Prostate gland (tissue), 2 donors: ENCODE results near the gene TEAD2. TPM values are rescaled to one million over a fixed set of nuclear protein-coding genes. Genes with fewer than 3 reads are reported as not detected.
"Not testable (repeated sequence)": the region's sequence is repeated elsewhere in the genome, so short reads cannot be mapped to it uniquely, and the experiment has no call there.

Experiments used
- DNase-seq: peaks from one replicate; pipeline ENCODE4 v3.0.0-alpha.2; 2019; ENCODE audit warnings: low spot score
- H3K27ac ChIP-seq, 2 donors: fragments of 200-600 bp; sonication (generic); 2 replicates each; pipeline ENCODE4 v1.5.1; 2017 to 2019
- H3K27me3 ChIP-seq: fragments of 200-600 bp; sonication (generic); replicated peaks from 2 replicates; pipeline ENCODE4 v1.5.1; 2019; ENCODE audit not compliant: insufficient read depth
- H3K36me3 ChIP-seq, 2 donors: fragments of 200-600 bp; sonication (generic); 1 replicate in 1 of 2; 2 replicates in 1 of 2; pipeline versions ENCODE4 v1.5.1 to v1.8.1; 2017 to 2019
- H3K4me1 ChIP-seq: fragments of 200-600 bp; sonication (generic); replicated peaks from 2 replicates; pipeline ENCODE4 v1.5.1; 2019
- H3K4me3 ChIP-seq, 2 donors: fragments of 200-600 bp; sonication (generic); 2 replicates each; pipeline ENCODE4 v1.5.1; 2017 to 2019
- H3K9me3 ChIP-seq: fragments of 200-600 bp; sonication (generic); 2 replicates; pipeline ENCODE4 v1.5.1; 2017
- POLR2A ChIP-seq: fragments of 450-650 bp; IDR thresholded peaks from one replicate; pipeline ENCODE4 v1.6.1; 2016; ENCODE audit warnings: antibody characterized with exemption, mild to moderate bottlenecking
- POLR2AphosphoS5 ChIP-seq: sonication (generic); formaldehyde crosslinking; IDR thresholded peaks from one replicate; pipeline ENCODE4 v1.6.1; 2017; ENCODE audit warnings: antibody characterized with exemption
- WGBS: methylation state at CpG from one replicate; pipeline ENCODE4 v1.1.5; 2018; 5-methylcytosine and 5-hydroxymethylcytosine counted together
- intact Hi-C: fragments of 100-400 bp; cut with DNase I; formaldehyde crosslinking; loops from one replicate; pipeline ENCODE4 v1.14.2; 2022
- total RNA-seq, 2 donors: library from RNA; depleted of rRNA; stranded (reverse); fragments of >200 nt; gene quantifications; one replicate each; pipeline ENCODE4 v1.1.0, GENCODE V29; 2016
- TF ChIP-seq, protein P1 (sequence below), 4 experiments: fragments of 200-600 bp in 2 of 4; fragments of 450-650 bp in 2 of 4; sonication (generic) in 2 of 4; IDR thresholded peaks; 1 replicate in 3 of 4; 2 replicates in 1 of 4; pipeline ENCODE4 v1.5.1; 2016 to 2019; ENCODE audit warnings: antibody characterized with exemption in 4 of 4, mild to moderate bottlenecking in 2 of 4, moderate library complexity in 2 of 4

Gene TEAD2
- total RNA-seq, 2 donors from 2014 or later, result 17.0 to 28.0 TPM

DNA sequence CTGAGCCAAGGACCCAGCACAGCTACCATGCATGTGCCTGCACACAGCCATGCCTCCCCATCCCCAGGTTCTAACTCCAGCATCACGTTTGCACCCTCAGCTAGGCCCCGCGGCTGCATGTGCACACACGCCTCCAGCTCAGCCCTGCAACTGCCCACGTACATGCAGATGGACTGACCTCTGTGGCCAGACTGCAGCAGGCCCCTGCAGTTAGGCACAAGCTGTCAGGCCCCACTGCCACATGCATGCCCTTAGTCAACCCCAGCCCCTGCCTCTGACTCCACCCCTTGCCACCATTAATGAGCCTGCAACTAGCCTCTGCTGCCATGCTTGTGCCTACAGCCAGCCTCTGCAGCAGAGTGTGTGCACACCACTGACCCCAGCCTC lies 60.4 kb downstream of the TEAD2 start:
- no peak overlapping the region for H3K27ac ChIP-seq
- TF ChIP-seq POLR2A, result no peak
- no peak for TF ChIP-seq POLR2AphosphoS5
- TF ChIP-seq, protein P1, sequence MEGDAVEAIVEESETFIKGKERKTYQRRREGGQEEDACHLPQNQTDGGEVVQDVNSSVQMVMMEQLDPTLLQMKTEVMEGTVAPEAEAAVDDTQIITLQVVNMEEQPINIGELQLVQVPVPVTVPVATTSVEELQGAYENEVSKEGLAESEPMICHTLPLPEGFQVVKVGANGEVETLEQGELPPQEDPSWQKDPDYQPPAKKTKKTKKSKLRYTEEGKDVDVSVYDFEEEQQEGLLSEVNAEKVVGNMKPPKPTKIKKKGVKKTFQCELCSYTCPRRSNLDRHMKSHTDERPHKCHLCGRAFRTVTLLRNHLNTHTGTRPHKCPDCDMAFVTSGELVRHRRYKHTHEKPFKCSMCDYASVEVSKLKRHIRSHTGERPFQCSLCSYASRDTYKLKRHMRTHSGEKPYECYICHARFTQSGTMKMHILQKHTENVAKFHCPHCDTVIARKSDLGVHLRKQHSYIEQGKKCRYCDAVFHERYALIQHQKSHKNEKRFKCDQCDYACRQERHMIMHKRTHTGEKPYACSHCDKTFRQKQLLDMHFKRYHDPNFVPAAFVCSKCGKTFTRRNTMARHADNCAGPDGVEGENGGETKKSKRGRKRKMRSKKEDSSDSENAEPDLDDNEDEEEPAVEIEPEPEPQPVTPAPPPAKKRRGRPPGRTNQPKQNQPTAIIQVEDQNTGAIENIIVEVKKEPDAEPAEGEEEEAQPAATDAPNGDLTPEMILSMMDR (IDR thresholded peaks at IDR 0.05), result no peak
- H3K4me3 ChIP-seq, result no peak overlapping the region
- no peak for DNase-seq
- no peaks in the 10 kb centered on the region for H3K4me1 ChIP-seq
- WGBS, result 79% methylated on average over 5 of the region's 5 CpGs
- no peaks in the 10 kb centered on the region for H3K27me3 ChIP-seq
- no peaks in the 10 kb centered on the region for H3K36me3 ChIP-seq
- intact Hi-C loops, result no loop called here
- no peaks in the 10 kb centered on the region for H3K9me3 ChIP-seq

DNA sequence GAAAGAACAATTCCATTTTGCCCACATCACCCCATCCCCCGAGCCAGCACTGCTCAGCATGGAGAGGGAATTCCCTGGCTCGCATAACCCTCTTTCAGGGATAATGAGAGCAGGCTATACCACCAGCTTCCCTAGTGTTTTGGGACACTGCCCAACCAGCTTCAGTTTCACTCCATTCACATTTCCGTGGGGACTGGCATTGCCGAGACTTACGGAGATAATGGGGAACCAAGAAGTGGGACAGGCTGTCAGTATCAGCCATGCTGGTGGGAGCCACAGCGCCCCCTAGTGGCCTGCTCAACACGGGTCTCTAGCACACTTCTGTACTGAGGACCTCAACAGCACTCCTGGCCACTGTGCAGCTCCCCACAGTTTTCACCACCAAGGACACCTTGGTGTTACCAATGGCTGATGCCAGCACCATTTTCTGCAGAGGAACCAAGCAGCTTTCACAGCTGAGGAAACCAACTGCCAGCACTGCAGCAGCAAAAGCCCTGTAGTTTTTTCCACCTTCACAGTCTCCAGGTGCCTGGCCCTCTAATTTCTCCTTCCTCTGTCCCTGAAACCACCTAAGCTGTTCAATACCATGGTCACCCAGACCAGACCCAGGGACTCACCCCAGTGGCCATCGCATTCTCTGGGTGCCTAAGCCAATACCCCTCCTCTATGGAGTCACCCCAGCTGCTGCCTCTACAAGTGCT lies 60.9 kb downstream of the TEAD2 start:
- Histone ChIP-seq H3K27ac (no peak overlapping the region), H3K27me3 (no peaks in the 10 kb centered on the region), H3K4me1 (no peaks in the 10 kb centered on the region), H3K9me3 (no peaks in the 10 kb centered on the region), H3K36me3 (no peaks in the 10 kb centered on the region), H3K4me3 (no peak overlapping the region)
- TF ChIP-seq, protein P1 (IDR thresholded peaks at IDR 0.05), result peak in 3 of 4 experiments; percentile 50 to 67 (median 67)
- TF ChIP-seq POLR2A, result no peak
- intact Hi-C loops, result no loop called here
- peak; percentile 46 for DNase-seq
- 42% methylated on average over 4 of the region's 8 CpGs for WGBS

DNA sequence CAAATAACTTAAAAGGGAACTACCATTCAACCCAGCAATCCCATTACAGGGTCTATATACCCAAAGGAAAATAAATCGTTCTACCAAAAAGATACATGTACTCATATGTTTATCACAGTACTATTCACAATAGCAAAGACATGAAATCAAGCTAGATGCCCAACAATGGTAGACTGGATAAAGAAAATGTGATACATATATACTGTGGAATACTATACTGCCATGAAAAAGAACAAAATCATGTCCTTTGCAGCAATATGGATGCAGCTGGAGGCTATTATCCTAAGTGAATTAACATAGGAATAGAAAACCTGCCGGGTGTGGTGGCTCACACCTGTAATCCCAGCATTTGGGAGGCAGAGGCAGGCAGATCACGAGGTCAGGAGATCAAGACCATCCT lies 63.6 kb downstream of the TEAD2 start:
- 91% methylated on average over 3 of the region's 3 CpGs for WGBS
- not testable (repeated sequence) for H3K9me3 ChIP-seq

DNA sequence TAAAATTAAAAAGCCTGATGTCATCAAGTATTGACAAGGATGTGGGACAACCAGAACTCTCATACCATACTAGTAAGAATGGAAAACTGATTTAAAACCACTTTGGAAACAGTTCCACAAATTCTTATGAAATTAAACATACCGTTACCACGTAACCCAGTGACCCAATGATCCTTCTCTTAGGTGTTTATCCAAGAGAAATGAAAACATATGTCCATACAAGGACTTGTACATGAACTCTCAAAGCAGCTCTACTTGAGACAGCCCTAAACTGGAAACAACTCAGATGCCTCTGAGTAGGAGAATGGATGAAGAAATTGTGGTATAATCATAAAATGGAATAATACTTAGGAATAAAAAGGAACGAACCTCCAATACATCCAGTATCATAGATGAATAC lies 64.8 kb downstream of the TEAD2 start:
- Histone ChIP-seq H3K27me3 (no peaks in the 10 kb centered on the region), H3K27ac (no peak overlapping the region), H3K4me1 (no peaks in the 10 kb centered on the region), H3K36me3 (no peaks in the 10 kb centered on the region), H3K9me3 (no peaks in the 10 kb centered on the region), H3K4me3 (no peak overlapping the region)
- intact Hi-C loops, result no loop called here
- DNase-seq, result no peak
- TF ChIP-seq POLR2A (no peak), POLR2AphosphoS5 (no peak)
- TF ChIP-seq, protein P1 (IDR thresholded peaks at IDR 0.05), result no peak
- WGBS, result 87% methylated on average over 3 of the region's 3 CpGs

More for the DNA sequence above, 63.6 kb downstream of the TEAD2 start:
- H3K27ac ChIP-seq, DNase-seq, H3K36me3 ChIP-seq, H3K4me1 ChIP-seq, intact Hi-C loops, H3K27me3 ChIP-seq, H3K4me3 ChIP-seq: not testable (repeated sequence)

DNA sequence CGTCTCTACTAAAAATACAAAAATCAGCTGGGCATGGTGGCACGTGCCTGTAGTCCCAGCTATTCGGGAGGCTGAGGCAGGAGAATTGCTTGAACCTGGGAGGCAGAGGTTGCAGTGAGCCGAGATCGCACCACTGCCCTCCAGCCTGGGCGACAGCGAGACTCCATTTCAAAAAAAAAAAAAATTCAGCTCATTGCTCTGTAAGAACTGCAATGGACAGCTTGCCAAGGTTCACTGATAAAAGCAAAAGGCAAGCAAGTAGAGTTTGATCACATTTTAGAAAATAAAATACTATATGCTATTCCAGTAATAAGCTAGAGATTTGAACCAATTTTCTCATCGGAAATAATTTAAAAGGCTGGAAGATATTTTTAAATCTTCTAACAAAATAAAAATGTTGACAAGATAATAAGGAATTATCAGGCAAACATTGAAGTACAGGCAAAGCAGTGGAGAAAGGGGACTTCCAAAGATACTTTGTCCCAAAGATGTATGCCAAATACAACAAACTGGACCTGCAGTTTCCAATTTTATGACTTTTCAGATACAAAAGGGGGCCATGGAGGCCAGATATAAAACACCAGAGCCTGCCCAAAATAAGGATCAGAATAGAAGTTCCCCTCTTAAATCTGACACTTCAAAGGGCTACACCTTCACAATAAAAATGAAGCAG lies 66.9 kb downstream of the TEAD2 start:
- DNase-seq, result no peak
- H3K27ac ChIP-seq, result no peak overlapping the region
- H3K27me3 ChIP-seq, result no peaks in the 10 kb centered on the region
- no peak overlapping the region for H3K4me3 ChIP-seq
- WGBS, result 64% methylated on average over 8 of the region's 8 CpGs
- intact Hi-C loops, result no loop called here
- no peaks in the 10 kb centered on the region for H3K4me1 ChIP-seq
- H3K36me3 ChIP-seq, result no peaks in the 10 kb centered on the region
- TF ChIP-seq POLR2A (no peak), POLR2AphosphoS5 (no peak)
- TF ChIP-seq, protein P1 (IDR thresholded peaks at IDR 0.05), result no peak
- no peaks in the 10 kb centered on the region for H3K9me3 ChIP-seq
